Naive thymus-derived CD4-positive, alpha-beta T cell (primary cell): ENCODE data around the gene OSBP2. TPM values are rescaled to one million over a fixed set of nuclear protein-coding genes. Genes with fewer than 3 reads are reported as not detected.

Source experiments
- ATAC-seq: fragments of 150-1000 bp; cut with Tn5 transposase; 2 replicates; pipeline ENCODE4 v1.10.0; 2021; ENCODE audit warnings: mild to moderate bottlenecking, moderate library complexity
- CTCF ChIA-PET: fragments of 350-600 bp; sonication (Branson Sonifier 250); formaldehyde crosslinking; loops from one replicate; lab custom pipeline; 2021; ENCODE audit warnings: antibody characterized with exemption; lab: Charles Lee
- POLR2A ChIA-PET: fragments of 350-600 bp; sonication (Branson Sonifier 250); formaldehyde crosslinking; loops from one replicate; lab custom pipeline; 2021; ENCODE audit warnings: antibody characterized with exemption, inconsistent platforms; lab: Charles Lee
- DNase-seq, 9 donors: peaks; one replicate each; pipeline versions ENCODE4 v3.0.0 to v3.0.0-alpha.2; 2020 to 2022; ENCODE audit warnings: mixed read lengths in 1 of 9
- H3K27ac ChIP-seq: one replicate; pipeline ENCODE4 v1.7.0; 2013; ENCODE audit warnings: mild to moderate bottlenecking, low read depth, low read length, moderate library complexity
- H3K27me3 ChIP-seq, 2 donors: one replicate each; pipeline ENCODE4 v1.7.0; 2013; ENCODE audit warnings: low read length in 2 of 2, mild to moderate bottlenecking in 2 of 2, moderate library complexity in 2 of 2; ENCODE audit not compliant: control insufficient read depth in 2 of 2, insufficient read depth in 2 of 2
- H3K36me3 ChIP-seq, 3 experiments: 1 replicate in 2 of 3; 2 replicates in 1 of 3; pipeline ENCODE4 v1.7.0; 2013; ENCODE audit warnings: low read length in 3 of 3, mild to moderate bottlenecking in 3 of 3, moderate library complexity in 1 of 3; ENCODE audit not compliant: insufficient read depth in 3 of 3, control insufficient read depth in 2 of 3
- H3K4me1 ChIP-seq, 2 donors: one replicate each; pipeline ENCODE4 v1.7.0; 2013; ENCODE audit warnings: low read length in 2 of 2, mild to moderate bottlenecking in 2 of 2, moderate library complexity in 1 of 2; ENCODE audit not compliant: control insufficient read depth in 2 of 2, insufficient read depth in 2 of 2
- H3K4me3 ChIP-seq: 2 replicates; pipeline ENCODE4 v1.7.0; 2013; ENCODE audit warnings: mild to moderate bottlenecking, low read length
- H3K9me3 ChIP-seq, 3 experiments: 1 replicate in 2 of 3; 2 replicates in 1 of 3; pipeline ENCODE4 v1.7.0; 2013; ENCODE audit warnings: low read length in 3 of 3; ENCODE audit not compliant: control insufficient read depth in 2 of 3
- H3K27ac Mint-ChIP-seq, 9 donors: one replicate each; pipeline ENCODE4 v1.8.0; 2020 to 2022; ENCODE audit warnings: mixed read lengths in 9 of 9, mild to moderate bottlenecking in 8 of 9, moderate library complexity in 5 of 9, inconsistent platforms in 2 of 9
- H3K27me3 Mint-ChIP-seq, 5 donors: one replicate each; pipeline ENCODE4 v1.8.0; 2021 to 2022; ENCODE audit warnings: mixed read lengths in 5 of 5, mild to moderate bottlenecking in 1 of 5
- H3K36me3 Mint-ChIP-seq, 5 donors: one replicate each; pipeline ENCODE4 v1.8.0; 2020 to 2022; ENCODE audit warnings: mixed read lengths in 5 of 5, mild to moderate bottlenecking in 3 of 5, inconsistent platforms in 1 of 5
- H3K4me1 Mint-ChIP-seq, 7 donors: one replicate each; pipeline ENCODE4 v1.8.0; 2020 to 2022; ENCODE audit warnings: mixed read lengths in 7 of 7, mild to moderate bottlenecking in 3 of 7, inconsistent platforms in 1 of 7
- H3K4me3 Mint-ChIP-seq, 10 donors: one replicate each; pipeline ENCODE4 v1.8.0; 2020 to 2022; ENCODE audit warnings: mild to moderate bottlenecking in 10 of 10, mixed read lengths in 10 of 10, moderate library complexity in 6 of 10, inconsistent platforms in 2 of 10
- H3K9me3 Mint-ChIP-seq, 11 donors: one replicate each; pipeline ENCODE4 v1.8.0; 2020 to 2022; ENCODE audit warnings: mixed read lengths in 11 of 11, mild to moderate bottlenecking in 4 of 11, inconsistent platforms in 1 of 11, moderate library complexity in 1 of 11
- intact Hi-C, 2 donors: fragments of 100-400 bp; cut with micrococcal nuclease; formaldehyde crosslinking; loops; one replicate each; pipeline ENCODE4 v1.15.1; 2023
- polyA plus RNA-seq, 2 donors: library from polyadenylated mRNA; unstranded; fragments of 300-500 nt; fragmentation: Illumina TruSeq; gene quantifications; one replicate each; pipeline ENCODE4 v1.2.3, GENCODE V29; 2021
- total RNA-seq, 6 experiments: library from RNA in 5 of 6; stranded (reverse) in 5 of 6; gene quantifications; 1 replicate in 5 of 6; 2 replicates in 1 of 6; pipeline ENCODE4 v1.2.3 and lab custom pipeline; 2021 to 2026

OSBP2 gene
- total and polyA plus RNA-seq, 7 experiments from 2014 or later = 0.37 to 2.7 (median 1.8) TPM

DNA sequence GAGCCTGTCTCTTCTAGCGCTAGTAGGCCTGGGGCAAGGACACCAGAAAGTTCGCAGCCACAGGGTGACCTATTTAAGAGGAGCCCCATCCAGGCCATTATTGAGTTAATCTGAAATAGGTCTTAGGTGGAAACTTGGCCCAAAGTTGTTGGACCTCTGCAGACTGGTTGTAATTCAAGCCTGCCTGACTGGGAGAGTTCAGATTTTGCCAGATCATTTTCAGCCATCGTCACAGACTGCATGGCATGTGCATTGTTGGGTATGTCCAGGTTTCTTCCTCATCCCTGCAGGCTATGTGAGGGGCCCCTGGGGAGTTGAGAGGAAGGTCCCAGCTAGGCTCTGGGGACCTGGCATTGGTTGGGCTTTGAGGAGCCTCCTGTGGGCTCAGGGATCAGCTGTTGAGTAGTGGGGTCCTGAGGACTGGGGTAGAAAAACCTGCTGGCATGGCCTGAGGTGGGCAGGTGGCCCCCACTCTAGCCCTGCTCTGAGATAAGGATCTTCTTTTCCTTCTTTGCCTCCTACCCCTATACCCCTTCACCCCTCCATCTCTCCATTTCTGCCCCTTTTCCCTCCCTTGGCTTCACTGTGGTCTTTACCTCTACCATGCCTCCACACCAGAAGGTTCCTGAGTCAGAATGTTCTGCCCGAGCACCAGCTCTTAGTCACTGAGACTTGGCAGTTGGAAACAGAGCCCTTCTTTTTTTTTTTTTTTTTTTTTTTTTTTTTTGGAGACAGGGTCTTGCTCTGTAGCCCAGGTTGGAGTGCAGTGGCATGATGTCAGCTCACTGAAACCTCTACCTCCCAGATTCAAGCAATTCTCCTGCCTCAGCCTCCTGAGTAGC is 161.2 kb downstream of the OSBP2 start:
- Histone ChIP-seq H3K4me3 (no peak overlapping the region), H3K36me3 (no peaks in the 10 kb centered on the region), H3K27me3 (no peaks in the 10 kb centered on the region), H3K9me3 (no peaks in the 10 kb centered on the region), H3K27ac (no peak overlapping the region), H3K4me1 (no peaks in the 10 kb centered on the region)
- Mint-ChIP-seq H3K9me3 (peaks cover 0 to 16% (median 5%) of the 10 kb centered on the region in 11 donors), H3K27me3 (peaks cover 0 to 8% (median 0%) of the 10 kb centered on the region in 5 donors), H3K4me1 (no peaks in the 10 kb centered on the region), H3K36me3 (peaks cover 0 to 11% (median 4%) of the 10 kb centered on the region in 5 donors), H3K4me3 (no peak overlapping the region), H3K27ac (no peak overlapping the region)
- CTCF ChIA-PET = no interaction called here
- intact Hi-C loops = no loop called here
- no peak for ATAC-seq
- no peak for DNase-seq
- POLR2A ChIA-PET = no interaction called here

DNA sequence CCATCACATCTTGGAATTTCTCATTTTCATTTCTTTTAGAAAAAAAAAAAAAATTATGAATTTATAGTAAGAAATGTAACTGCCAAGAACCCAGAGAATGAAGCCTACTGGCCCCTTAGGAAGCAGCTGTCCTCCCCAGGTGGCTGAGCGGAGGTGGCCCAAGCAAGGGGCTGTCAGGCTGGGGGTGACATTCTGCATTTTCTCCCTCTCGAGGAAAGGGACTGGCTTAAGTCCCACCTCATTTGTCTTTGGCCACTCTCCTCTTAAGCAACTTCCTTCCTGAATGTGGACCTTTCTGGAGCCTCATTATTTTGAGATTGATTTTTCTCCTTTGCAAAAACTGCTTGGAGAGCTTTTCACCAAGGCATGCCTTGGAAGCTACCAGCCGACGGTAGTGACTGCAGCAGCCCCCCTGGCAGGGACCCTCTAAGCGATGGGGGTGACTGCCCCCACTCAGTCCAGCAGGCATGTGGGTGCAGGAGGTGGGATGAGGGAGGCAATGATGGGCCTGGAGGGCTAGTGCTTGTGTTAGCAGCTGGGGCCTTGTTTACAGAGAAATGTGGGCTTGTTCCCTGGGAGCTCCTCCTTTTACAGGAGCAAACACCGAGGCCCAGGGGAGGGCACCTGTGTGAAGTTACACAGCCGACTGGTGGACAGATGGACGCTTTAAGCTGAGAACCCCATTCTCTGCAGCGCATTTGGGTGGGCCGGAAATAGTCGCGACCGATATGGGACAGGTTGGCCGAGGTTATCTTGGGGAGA is 162.2 kb downstream of the OSBP2 start:
- Mint-ChIP-seq H3K36me3 (peaks cover 0 to 11% (median 4%) of the 10 kb centered on the region in 5 donors), H3K9me3 (peaks cover 0 to 15% (median 4%) of the 10 kb centered on the region in 11 donors), H3K4me1 (no peaks in the 10 kb centered on the region), H3K4me3 (no peak overlapping the region), H3K27ac (no peak overlapping the region), H3K27me3 (peaks cover 0 to 8% (median 0%) of the 10 kb centered on the region in 5 donors)
- H3K4me1 ChIP-seq = no peaks in the 10 kb centered on the region
- H3K36me3 ChIP-seq = no peaks in the 10 kb centered on the region
- POLR2A ChIA-PET = no interaction called here
- no peak for ATAC-seq
- H3K27me3 ChIP-seq = no peaks in the 10 kb centered on the region
- no peak overlapping the region for H3K27ac ChIP-seq
- DNase-seq = no peak
- CTCF ChIA-PET = interaction anchor here (0.6 kb wide), 1 partner anchor 183 kb away, joined by 3 read pairs; no protein-coding TSS in a partner anchor
- intact Hi-C loops = no loop called here
- H3K4me3 ChIP-seq = no peak overlapping the region
- no peaks in the 10 kb centered on the region for H3K9me3 ChIP-seq

DNA sequence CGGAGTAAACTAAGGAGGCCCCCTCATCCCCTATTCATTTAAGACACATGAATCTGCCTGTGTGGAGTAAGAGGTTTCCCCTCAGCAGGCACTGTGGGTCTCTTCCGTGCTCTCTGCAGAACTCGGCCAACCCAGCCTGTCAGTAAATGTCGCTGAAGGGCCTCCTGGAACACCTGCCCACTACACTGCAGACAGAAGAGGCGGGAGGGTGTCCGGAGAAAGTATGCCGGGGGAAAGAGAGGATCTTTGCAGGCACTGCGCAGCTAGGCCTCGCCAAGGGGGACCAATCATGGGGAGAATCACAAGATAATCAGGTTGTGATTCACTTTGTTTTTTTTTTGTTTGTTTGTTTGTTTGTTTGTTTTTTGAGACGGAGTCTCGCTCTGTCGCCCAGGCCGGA is 163.1 kb downstream of the OSBP2 start:
- H3K9me3 ChIP-seq = no peaks in the 10 kb centered on the region
- ATAC-seq (no peak), DNase-seq (no peak)
- intact Hi-C loops = no loop called here
- no peak overlapping the region for H3K4me3 ChIP-seq
- Mint-ChIP-seq H3K36me3 (peaks cover 0 to 9% (median 4%) of the 10 kb centered on the region in 5 donors), H3K9me3 (peaks cover 0 to 12% (median 3%) of the 10 kb centered on the region in 11 donors), H3K27me3 (peaks cover 0 to 4% (median 0%) of the 10 kb centered on the region in 5 donors), H3K4me1 (no peaks in the 10 kb centered on the region), H3K4me3 (no peak overlapping the region), H3K27ac (no peak overlapping the region)
- POLR2A ChIA-PET = no interaction called here
- no peaks in the 10 kb centered on the region for H3K36me3 ChIP-seq
- H3K27me3 ChIP-seq = no peaks in the 10 kb centered on the region
- H3K27ac ChIP-seq = no peak overlapping the region
- H3K4me1 ChIP-seq = no peaks in the 10 kb centered on the region
- CTCF ChIA-PET = no interaction called here

DNA sequence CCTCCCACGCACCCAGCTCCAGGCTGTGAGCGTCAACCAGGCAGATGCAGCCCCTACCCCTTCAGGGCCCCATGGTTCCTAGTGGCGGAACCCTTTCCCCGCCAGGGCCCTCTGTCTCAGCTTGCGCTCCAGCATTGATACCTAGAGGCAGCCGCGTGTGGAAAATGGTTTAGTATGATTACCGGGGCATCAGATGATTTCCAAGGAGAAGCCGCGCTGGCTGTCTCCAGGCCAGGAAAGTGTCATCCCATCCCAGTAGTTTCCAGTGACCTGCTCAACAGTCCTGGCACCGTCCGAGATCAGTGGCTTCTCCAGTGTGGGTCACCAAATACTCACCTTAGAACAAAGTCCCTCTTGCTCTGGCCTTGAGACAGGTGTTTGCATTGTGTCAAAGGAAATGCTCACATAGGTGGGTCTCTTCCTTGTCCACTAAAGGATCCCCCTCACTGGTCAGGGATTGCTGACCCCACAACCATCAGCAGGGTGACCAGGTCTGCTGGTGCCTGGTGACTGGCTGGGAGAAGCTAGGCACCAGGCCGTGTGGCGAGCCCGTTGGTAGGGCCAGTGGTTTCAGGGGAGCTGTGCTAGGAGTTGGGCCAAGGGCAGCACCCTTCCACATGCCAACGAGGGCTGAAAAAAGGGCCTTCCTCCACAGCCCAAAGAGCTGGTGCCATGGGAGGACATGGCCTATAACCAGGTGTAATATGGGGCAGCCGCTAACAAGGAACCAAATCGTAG is 164.5 kb downstream of the OSBP2 start:
- ChIA-PET CTCF (no interaction called here), POLR2A (no interaction called here)

DNA sequence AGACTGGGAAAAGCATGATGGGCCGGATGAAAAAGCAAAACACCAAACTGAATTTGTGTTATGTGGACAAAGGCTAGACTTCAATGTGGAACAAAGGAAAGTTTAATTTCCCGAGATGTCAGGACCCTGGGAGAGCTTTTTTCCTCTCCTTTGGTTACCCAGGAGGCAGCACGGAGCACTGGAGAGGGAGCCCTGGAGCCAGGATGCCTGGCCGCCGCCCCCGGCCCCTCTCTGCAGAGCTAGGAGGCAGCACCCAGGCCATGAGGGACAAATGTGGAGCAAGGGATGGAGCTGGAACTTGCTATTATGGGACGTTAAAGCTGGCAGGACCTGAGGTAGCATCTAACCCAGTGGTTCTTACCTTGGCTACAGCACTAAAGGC is 165.0 kb downstream of the OSBP2 start:
- H3K27ac Mint-ChIP-seq = no peak overlapping the region
- DNase-seq (peak in 1 of 9 donors; percentile 16), ATAC-seq (no peak)
- Histone ChIP-seq H3K36me3 (no peaks in the 10 kb centered on the region), H3K4me1 (no peaks in the 10 kb centered on the region), H3K27me3 (no peaks in the 10 kb centered on the region), H3K27ac (no peak overlapping the region), H3K4me3 (no peak overlapping the region), H3K9me3 (no peaks in the 10 kb centered on the region)
- POLR2A ChIA-PET = no interaction called here
- intact Hi-C loops = no loop called here
- H3K27me3 Mint-ChIP-seq = no peaks in the 10 kb centered on the region
- H3K36me3 Mint-ChIP-seq = peaks cover 0 to 2% (median under 1%) of the 10 kb centered on the region in 5 donors
- H3K4me1 Mint-ChIP-seq = no peaks in the 10 kb centered on the region
- CTCF ChIA-PET = no interaction called here
- H3K4me3 Mint-ChIP-seq = no peak overlapping the region
- H3K9me3 Mint-ChIP-seq = peaks cover 0 to 1% (median under 1%) of the 10 kb centered on the region in 11 donors

More for the DNA sequence above, 164.5 kb downstream of the OSBP2 start:
- H3K36me3 ChIP-seq = no peaks in the 10 kb centered on the region
- H3K4me1 ChIP-seq = no peaks in the 10 kb centered on the region
- Mint-ChIP-seq H3K9me3 (peaks cover 0 to 4% (median 3%) of the 10 kb centered on the region in 11 donors), H3K27ac (no peak overlapping the region), H3K36me3 (peaks cover 0 to 4% (median 4%) of the 10 kb centered on the region in 5 donors), H3K4me3 (no peak overlapping the region), H3K4me1 (no peaks in the 10 kb centered on the region), H3K27me3 (no peaks in the 10 kb centered on the region)
- H3K4me3 ChIP-seq = no peak overlapping the region
- no peak overlapping the region for H3K27ac ChIP-seq
- no peak for DNase-seq
- no peak for ATAC-seq
- no peaks in the 10 kb centered on the region for H3K9me3 ChIP-seq
- H3K27me3 ChIP-seq = no peaks in the 10 kb centered on the region
- intact Hi-C loops = no loop called here

DNA sequence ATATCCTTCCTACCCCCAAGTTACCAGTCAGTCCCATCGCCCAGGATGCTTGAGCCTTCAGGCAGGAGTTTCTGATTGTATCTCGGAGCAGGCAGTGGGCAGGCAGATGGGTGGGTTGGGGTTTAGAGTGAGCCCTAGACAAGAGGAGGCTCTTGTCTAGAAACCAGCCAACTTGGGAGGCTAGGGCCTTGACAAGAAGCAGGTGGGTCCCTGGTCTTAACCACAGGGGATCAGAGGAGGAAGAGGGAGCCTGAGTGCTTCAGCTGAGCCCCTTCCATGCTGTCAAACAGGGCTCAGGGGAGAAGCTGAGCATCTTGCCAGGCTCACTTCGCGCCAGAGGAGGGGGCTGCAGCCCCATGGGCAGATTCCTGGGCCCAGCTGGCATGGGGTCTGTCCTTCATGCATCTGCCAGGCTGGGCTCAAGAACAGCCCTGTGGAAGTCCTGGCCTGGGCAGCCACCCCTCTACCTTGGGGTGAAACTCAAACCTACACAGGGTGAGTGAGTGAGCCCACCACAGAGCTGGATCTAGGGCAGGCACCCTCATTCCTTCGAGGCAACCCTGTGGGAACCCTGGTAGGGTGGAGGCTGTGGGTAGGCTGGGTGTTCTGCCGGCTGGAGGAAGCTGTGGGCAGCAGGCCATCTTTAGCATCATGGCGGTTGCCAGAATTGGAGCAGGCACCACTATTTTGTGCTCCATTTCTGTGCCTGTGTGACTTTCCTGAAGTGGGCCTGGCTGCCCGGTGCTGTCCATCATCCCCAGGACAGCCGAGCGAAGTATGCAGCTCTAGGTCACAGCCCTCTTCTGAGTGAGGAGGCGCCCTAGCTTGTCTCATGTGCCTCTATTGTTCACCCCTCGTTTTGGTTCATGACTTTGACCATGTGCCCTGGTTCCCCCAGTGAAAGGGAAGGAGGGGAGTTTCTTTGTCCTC is 165.8 kb downstream of the OSBP2 start:
- Histone ChIP-seq H3K9me3 (no peaks in the 10 kb centered on the region), H3K27me3 (no peaks in the 10 kb centered on the region), H3K36me3 (no peaks in the 10 kb centered on the region), H3K4me3 (no peak overlapping the region), H3K4me1 (no peaks in the 10 kb centered on the region), H3K27ac (no peak overlapping the region)
- Mint-ChIP-seq H3K36me3 (no peaks in the 10 kb centered on the region), H3K4me1 (no peaks in the 10 kb centered on the region), H3K27me3 (no peaks in the 10 kb centered on the region), H3K27ac (no peak overlapping the region), H3K4me3 (no peak overlapping the region), H3K9me3 (no peaks in the 10 kb centered on the region)
- DNase-seq (no peak), ATAC-seq (no peak)
- ChIA-PET CTCF (no interaction called here), POLR2A (no interaction called here)
- intact Hi-C loops = no loop called here
